GM23248 (cell line): ENCODE measurements around the gene SH3RF1.

Experiments used
- EZH2 ChIP-seq: fragments of 200-600 bp; sonication (generic); IDR thresholded peaks from 2 replicates; pipeline ENCODE4 v1.6.1; 2018; ENCODE audit warnings: antibody characterized with exemption, mild to moderate bottlenecking; ENCODE audit not compliant: insufficient read depth, poor library complexity, severe bottlenecking
- EZH2phosphoT487 ChIP-seq: fragments of 200-600 bp; sonication (generic); IDR thresholded peaks from 2 replicates; pipeline ENCODE4 v1.6.1; 2018; ENCODE audit warnings: antibody characterized with exemption, moderate library complexity, mild to moderate bottlenecking, low read depth; ENCODE audit not compliant: insufficient read depth

GRCh38 chr4:169079942-169080827 is 190.6 kb downstream of the SH3RF1 start:
- TF ChIP-seq EZH2 (no peak), EZH2phosphoT487 (no peak)
